GM18870 (cell line): ENCODE results near the gene C20orf144.
A peak's percentile ranks its signal among the peaks of the same experiment; 100 is the strongest.

Experiments
- ATAC-seq: cut with Tn5 transposase; IDR thresholded peaks from one replicate; pipeline ENCODE4 v1.9.1; 2021; ENCODE audit warnings: moderate library complexity; ENCODE audit not compliant: unreplicated experiment

The C20orf144 gene

DNA sequence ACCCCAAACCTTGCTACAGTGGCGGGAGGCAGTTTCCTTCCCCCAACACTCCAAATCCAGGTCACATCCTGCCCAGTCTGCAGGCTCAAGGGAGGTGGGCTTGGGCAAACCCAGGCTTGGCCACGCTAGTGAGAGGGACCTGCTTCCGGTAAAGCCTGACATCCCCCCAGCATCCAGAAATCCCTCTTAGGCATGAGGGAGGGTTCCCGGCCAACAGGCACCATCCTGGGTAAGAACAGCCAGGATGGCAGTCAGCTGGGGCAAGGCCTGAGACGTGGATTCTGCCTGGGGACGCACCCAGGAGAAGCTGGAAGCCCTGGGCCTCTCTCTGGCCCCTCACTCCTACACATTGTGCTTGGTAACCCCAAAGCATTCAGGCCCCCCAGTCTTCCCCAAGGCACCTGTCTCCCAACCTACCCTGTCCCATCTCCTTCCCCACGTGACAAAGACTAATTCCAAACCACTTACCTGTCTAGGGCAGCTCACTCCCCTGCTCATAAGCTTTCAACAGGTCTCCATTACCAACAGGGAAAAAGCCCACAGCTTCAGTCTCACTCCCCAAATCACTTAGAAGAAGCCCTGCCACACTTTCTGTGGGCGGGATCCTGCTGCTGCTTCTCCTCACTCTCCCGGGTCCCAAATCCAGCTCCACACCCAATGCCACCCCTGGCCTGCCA is 2.1 kb downstream of the C20orf144 start:
- no peak for ATAC-seq

DNA sequence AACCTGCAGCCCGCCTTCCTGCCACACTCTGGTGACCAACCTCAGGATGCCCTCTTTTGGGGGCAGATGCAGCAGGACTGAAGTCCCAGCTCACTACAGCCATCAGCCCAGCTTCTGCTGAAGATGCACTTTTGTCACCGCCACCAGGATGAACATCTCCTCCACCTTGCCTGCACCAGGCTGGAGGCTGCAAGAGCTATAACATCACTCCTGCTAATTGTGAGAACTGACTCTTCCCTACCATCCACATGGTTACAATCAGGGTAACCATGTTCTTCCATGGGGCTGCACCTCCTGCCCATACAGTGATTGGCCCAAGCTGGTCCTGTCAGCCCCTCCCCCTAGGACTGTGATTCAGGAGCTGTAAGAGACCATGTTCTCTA is 2.6 kb downstream of the C20orf144 start:
- no peak for ATAC-seq

DNA sequence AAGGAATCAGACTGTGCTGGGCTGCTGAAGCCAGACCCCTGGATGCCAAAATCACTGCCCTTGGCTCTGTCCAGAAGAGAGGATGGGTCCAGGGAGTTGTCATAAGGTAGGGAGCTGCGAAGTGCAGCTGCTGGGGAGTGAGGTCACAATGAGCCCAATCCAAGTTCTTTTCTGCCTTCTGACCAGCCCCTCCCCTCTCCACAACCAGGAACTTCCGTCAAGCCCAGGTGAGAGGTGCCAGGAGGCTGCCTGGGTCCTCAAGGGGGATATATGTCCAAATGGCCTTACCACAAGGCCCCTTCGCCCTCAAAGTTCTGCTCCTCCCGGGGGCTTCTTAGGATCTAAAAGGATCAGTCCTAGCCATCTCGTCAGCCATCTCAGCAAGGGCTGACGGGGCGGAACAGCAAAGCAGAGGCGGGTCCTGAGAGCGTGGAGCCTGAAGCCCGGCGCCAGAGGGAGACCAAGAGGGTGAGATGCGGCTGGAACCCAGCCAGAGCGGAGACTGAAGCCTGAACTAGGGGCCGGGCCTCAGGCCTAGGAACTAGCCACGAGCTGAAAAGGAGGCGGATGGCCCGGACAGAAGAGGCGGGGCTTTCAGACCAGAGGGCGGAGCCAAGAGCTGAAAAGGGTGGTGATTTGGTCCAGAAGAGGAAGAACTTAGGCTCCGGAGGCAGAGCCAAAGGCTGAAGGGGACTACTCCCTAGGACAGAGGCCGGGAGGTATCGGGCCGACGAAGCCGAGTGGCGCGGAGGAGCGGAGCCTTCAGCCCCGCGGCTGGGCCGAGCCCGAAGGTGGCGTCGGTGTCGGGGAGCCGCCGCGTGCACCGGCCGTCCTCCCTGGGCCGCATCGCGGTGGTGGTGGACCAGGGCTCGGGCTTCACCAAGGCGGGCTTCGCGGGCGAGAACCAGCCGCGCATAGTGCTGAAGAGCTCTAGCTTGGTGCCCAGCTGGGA is 4.4 kb downstream of the C20orf144 start, which contains the start of gene ACTL10:
Gene ACTL10 (plus strand): TSS at position 651 of the 952 bp plus-strand sequence. CDS start 555 bp downstream, outside the sequence.
- ATAC-seq: peak; percentile 74

DNA sequence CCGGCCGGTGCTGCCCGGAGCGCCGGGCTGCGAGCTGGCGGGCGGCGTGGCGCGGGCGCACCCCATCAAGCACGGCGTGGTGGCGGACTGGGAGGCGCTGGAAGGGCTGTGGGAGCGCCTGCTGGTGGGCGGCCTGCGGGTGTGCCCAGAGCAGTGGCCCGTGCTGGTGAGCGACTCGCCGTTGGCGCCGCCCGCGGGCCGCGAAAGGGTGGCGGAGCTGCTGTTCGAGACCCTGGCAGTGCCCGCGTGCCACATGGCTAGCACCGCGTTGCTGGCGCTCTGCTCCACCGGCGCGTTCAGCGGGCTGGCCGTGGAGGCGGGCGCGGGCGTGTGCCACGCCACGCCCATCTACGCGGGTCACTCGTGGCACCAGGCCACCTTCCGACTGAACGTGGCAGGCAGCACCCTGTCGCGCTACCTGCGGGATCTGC is 5.1 kb downstream of the C20orf144 start:
- ATAC-seq: no peak

- no peak for ATAC-seq
Observed at GRCh38 chr20:33667676-33668465, 5.7 kb downstream of the C20orf144 start.

DNA sequence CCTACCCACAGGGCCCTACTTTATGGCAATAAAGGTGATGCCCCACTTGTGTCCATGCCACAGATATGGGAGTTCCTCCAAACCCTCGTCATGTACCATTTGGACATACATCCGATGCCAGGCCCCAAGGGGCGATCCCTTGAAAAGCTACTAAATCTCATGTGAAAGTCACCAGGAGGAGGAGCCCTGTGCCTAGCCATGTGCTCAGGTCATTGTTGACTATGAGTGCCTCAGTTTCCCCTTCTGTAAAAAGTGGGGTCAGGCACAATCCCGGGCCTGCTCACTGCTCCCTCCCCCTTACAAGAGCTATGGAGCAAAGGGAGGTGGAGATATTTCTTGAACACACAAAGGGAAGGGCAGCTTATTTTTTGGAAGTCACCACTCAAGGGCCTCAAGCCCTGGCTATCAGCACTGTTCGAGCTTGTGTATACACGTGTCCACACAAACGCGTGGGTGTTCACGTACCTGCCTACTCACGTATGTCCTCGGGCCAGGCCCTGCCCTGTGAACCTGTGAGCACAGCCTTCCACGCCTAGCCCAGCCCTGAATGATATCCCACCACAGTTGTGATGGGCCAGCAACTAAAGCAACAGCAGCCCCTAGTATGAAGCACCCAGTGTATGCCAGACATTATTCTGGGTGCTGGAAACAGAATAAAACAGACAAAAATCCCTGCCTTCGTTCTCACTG is 6.5 kb downstream of the C20orf144 start:
- ATAC-seq: no peak

DNA sequence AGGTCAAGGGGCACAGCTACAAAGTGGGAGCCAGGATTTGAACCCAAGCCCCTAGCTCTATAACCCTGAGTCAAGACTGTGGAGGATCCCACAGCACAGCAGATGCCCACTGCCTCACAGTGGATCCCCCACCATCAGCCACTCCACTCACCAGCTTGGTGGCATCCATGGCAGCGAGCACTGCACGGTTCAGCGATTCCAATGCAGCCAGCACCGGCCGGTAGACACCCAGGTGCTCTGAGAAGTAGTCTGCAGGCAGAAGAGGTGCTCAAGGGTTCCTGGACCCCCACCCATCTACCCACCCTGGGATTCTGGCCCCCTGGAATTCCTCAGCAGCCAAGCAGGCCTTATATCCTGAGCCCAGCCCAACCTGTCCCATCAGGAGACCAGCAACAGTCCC is 7.1 kb downstream of the C20orf144 start:
- ATAC-seq: no peak

DNA sequence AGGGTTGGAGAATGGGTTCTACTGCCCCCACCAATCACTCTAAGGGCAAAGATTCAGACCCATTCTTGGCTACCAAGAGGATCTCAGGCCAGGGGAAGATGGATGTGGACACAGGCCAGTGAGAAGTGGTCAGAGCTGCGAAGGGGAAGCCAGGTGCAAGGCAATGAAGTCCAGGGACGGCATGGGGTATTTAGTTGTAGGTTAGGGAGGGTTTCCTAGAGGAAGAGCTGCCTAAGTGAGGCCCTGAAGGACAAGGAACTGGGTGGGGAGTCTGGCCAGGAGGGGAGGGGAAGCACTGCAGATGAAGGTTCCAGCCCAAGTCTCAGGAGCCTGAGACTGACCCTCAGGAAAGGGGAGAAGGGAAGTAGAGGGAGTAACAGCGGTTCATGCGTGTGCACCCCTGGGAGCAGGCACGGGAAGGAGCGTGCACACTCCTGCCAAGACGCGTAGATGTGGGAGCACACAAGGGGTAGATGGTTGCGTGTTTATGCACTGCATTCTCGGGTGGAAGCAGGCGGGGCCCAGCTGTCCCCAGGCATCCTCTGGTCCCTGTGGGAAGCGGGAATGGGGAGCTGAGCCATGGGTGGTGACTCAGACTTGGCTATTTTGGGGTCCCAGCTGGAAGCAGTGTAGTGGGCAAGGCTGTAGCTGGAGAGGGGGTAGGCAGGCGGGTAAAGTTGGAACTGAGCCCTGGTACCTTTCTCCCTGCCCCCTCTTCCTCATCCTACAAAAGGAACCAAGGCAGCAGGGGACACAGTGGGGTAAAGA is 7.9 kb downstream of the C20orf144 start:
- ATAC-seq: no peak

- no peak for ATAC-seq
Observed at GRCh38 chr20:33670715-33671499, 8.8 kb downstream of the C20orf144 start.

DNA sequence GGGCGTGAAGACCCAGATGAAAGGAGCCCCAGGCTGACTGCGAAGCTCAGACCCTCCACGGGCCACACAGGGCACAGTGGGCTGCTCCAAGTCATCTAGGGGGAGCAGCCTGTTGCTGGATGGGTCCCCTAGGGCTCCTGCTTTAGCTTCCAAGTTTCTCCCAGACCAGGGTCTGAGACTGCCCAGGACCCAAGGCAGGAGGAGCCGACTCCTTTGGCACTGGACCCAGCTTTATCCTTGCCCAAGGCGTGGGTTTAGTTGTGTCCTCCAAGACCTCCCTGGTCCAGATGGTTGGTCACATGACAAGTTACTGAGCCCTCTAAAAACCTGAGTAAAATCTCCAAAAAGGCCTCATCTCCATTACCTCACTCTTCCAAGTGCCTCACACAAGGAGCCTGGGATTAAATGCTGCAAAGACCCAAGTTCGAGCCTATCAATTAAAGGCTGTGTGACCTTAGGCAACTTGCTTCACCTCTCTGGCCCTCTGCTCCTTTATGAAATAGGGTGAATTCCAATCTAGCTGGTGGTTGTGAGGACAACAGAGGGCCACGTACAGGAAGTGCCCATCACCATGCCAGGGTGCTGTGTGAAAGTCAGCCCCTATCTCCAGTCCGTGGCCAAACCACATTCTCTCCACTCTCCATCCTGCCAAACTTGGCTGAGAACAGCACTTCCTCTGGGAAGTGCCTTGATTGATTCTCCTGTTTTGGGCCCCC is 9.6 kb downstream of the C20orf144 start:
- no peak for ATAC-seq

DNA sequence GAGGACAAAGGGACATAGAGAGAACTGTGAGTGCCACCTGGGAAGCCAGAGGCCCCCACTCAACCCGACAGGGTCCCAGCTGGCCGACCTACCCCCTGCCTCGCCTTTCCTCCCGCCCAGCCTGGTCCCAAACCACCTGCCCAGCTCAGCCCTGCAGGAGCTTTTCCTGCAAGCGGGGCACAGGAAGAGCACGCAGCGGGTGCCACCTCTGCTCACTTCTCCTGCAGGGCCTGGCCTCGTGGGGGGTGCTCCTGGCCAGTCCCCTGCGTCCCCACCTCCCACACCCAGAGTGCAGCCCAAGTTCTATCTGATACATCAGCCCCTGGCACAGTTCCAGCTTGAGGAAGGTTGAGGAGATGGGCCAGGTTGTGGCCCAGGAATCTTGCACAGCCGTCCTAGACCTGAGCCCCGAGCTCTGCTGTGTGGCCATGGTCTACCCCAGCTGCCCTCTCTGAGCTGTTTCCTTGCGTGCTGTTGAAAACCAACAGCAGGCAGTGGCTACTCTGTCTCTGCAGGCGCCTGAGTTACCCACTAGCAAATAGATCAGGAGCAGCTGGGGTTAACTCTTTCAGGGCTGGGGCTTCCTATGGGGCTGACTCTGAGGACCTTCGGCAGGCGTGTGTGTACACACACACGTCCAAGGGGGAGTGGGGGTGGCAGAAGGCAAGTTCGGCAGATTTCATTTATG is 10.4 kb downstream of the C20orf144 start:
- ATAC-seq: no peak

DNA sequence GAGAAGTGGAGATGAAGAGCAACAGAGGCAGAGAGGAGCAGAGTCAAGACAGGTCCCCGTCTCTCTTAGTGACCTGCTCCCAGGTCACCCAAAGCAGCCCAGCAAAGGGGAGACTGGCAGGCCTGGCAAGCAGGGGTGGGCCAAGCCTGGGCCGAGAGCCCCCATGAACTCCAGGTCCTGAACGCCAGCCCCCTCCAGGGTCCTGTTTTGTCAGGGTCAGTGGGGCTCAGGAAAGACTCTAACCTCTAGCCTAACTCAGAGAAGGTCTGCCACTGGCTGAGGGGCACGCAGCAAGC is 10.9 kb downstream of the C20orf144 start:
- no peak for ATAC-seq

GRCh38 chr20:33673410-33674293 is 11.5 kb downstream of the C20orf144 start:
- no peak for ATAC-seq

DNA sequence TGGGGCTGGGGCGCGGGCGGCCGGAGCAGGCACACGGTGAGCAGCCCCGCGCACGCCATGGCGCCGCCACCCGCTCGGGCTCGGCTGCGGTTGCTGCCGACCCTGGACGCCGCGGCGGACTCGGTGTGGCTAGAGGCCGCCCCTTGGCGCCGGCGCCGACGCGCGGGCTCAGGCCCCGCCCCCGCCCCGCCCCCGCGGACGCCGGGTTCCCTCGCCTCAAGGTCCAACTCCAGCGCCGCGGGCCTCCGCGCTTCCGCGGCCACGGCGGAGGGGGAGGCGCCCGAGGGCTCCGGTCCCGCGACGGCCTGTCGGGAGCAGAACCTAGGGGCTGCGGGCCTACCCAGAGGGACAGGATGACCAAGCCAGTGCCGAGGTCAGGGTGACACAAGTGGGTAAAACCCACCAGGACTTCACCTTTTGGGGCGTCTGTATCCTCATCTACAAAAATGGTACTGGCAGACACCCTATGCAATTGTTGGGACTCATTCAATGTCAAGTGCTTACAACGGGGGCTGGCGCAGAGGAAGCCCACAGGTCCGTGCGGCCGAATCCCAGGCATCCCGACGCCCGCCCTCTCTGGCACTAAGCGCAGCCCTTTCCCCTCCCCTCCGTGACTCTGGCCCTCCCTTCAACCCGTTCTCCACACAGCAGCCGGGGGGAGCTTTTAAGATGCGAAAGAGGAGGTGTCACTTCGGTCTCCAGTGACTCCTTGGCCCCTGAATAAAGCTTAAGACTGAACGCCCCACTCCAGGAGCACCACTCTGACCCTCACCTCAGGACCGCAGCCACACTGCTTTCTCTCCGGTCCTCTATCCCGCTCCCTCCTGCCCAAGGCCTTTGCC is 12.4 kb downstream of the C20orf144 start, which contains the start of gene NECAB3:
Gene NECAB3 (minus strand): TSS at position 135 of the 842 bp plus-strand sequence. CDS start 76 bp downstream, at position 59.
- ATAC-seq: no peak

DNA sequence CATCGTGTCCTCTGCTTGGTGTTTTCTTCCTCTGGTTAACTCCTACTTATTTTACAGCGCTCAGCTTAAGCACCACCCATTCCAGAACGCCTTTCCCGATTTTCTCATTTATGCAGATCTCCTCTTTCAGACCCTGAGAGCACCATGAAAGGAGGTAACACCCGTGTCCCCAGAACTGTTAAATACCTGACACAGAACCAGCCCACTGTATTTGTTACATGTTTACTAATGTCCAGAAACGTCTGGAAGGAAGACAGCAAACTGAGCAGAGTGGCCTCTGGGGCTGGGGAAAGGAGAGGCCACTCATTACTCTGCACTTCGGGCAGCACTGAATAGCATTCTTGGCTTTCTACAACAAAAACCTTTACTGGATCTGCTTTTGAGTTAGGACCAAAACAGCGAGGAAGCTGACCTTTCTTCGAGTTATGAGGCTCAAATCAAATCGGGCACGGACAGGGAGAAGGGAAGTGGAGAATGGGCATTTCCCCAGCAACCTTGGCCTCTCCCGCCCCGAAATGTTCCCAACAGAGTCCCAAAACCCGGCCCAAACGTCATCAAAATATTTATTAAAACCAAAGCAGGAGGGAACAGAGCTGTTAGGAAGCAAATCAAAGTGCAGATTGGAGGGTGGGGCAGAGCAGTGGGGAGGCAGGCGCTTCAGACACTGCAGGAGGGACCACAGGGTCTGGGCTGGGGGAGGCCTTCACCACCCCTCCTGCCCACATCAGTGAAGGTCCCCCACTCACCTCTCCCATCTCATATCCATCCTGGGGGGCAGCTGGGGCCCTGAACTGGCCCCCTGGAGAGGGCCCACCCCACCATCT is 13.2 kb downstream of the C20orf144 start:
- ATAC-seq: no peak
